C4-2B (cell line): Measurements from ENCODE around the gene SBNO2.

Experiments
- H3K27ac ChIP-seq: fragments of 450-650 bp; 2 replicates; pipeline ENCODE4 v1.5.1; 2017
- ZFX ChIP-seq: fragments of 450-650 bp; IDR thresholded peaks from 2 replicates; pipeline ENCODE4 v1.6.1; 2017
- TF ChIP-seq, protein P1 (sequence below): fragments of 450-650 bp; conservative IDR thresholded peaks from 2 replicates; pipeline ENCODE4 v1.5.1; 2017; ENCODE audit warnings: mild to moderate bottlenecking

SBNO2 gene

GRCh38 chr19:1181606-1182005 is 7.5 kb upstream of the SBNO2 start:
- TF ChIP-seq, protein P1, sequence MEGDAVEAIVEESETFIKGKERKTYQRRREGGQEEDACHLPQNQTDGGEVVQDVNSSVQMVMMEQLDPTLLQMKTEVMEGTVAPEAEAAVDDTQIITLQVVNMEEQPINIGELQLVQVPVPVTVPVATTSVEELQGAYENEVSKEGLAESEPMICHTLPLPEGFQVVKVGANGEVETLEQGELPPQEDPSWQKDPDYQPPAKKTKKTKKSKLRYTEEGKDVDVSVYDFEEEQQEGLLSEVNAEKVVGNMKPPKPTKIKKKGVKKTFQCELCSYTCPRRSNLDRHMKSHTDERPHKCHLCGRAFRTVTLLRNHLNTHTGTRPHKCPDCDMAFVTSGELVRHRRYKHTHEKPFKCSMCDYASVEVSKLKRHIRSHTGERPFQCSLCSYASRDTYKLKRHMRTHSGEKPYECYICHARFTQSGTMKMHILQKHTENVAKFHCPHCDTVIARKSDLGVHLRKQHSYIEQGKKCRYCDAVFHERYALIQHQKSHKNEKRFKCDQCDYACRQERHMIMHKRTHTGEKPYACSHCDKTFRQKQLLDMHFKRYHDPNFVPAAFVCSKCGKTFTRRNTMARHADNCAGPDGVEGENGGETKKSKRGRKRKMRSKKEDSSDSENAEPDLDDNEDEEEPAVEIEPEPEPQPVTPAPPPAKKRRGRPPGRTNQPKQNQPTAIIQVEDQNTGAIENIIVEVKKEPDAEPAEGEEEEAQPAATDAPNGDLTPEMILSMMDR: no peak
- TF ChIP-seq ZFX: peak; percentile 64; the same call in 1 of the 2 replicates
- H3K27ac ChIP-seq: peak overlapping the region; percentile 83

- TF ChIP-seq, protein P1: no peak
- TF ChIP-seq ZFX: no peak
Observed at GRCh38 chr19:1177322-1178114, 3.5 kb upstream of the SBNO2 start.

DNA sequence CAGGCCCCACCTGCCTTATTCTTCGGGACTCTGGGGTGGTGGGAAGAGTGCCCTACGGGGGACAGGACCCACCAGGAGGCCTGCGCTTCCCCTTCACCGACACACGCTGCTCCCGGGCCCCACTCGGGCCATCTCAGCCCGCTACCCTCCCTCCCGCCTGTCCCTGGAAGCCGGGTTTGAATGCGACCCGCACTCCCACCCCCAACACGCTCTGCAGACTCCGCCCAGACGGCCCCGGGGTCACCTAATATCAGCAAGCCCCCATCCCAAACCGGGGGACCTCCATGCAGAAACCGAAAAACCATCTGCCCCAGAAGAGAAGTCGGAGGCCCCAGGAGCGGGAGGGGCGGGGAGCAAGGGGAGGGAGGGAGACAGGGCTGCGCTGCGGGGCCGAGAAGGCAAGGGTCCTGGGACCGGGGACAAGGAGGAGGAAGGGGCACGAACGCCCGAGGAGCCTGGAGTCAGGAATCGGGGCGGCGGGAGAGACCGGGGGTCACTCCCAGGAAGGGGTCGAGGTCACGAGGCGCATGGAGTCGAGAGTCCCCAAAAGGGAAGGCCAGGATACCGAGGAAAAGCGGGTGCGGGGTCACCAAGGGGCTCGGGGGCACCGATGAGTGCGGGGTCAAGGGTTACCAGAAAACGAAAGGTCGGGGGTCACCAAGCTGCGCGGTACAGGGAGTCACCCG is 766 bp downstream of the SBNO2 start:
- H3K27ac ChIP-seq: peak overlapping the region; percentile 99
- TF ChIP-seq, protein P1: no peak
- TF ChIP-seq ZFX: no peak

More at GRCh38 chr19:1177322-1178114, 3.5 kb upstream of the SBNO2 start:
- H3K27ac ChIP-seq: no peak overlapping the region

GRCh38 chr19:1172353-1173158 is 1.5 kb downstream of the SBNO2 start:
- peak; percentile 58; the same call in 1 of the 2 replicates for TF ChIP-seq ZFX
- TF ChIP-seq, protein P1: no peak
- H3K27ac ChIP-seq: peak overlapping the region; percentile 99

DNA sequence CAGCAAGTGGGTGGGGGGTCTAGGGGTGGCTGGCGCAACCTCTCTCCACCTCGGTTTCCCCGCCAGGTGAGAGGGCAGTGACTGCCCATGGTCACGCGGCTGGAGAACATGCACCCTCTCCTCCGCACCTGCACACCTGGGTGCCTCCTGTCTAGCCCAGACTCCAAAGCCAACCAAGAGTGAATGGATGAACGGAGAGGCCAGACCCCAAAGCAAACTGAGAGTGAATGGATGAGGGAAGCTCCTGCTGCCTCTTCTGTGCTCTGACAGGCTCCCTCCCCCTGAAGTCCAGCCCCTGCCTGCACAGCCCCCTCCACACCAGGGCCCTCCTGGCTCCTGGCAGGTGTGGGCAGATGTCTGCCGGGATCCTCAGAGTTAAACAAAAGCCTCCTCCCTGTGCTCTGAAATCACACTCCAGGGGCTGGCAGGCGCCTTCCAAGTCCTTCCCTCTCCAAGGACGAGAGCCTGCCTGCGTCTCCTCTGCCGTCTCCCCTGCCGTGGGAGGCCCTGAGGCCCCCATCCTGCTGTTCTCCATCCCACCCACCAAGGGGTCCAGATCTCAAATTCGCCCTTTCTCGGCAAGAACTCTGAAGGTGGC is 2.2 kb downstream of the SBNO2 start:
- TF ChIP-seq, protein P1: no peak
- TF ChIP-seq ZFX: no peak
- peak overlapping the region; percentile 99 for H3K27ac ChIP-seq

DNA sequence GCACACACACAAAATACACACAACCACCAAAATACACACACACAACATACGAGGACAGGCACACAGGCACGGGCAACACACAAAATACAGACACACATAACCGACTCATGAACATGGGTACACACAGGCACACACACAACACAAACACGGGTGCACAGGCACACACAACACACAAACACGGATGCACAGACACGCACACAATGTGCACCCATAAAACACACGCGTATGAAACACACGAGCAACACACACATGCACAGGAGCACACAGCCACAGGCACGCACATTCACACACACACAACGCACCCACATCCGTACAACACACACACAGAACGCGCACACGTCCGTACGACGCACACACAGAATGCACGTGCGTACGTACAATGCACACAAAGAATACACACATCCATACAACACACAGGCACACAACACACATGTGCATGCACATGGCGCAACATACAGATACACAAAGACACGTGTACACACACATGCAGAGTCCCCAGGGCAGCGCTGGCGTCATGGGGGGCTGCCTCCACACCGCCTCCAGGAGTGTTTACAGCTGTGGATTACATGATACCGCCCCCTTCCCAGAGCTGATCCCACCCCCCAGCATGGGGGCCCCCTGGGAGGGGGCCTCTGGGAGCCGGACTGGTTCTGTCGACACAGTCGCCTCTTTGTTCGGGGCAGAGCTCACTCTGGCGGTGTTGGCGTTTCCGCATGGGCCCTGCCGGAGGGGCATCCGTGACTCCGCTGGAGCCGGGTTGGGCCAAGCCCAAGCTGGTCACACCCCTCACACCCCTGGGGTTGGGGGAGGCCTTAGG is 2.9 kb downstream of the SBNO2 start:
- TF ChIP-seq, protein P1: no peak
- TF ChIP-seq ZFX: no peak
- H3K27ac ChIP-seq: peak overlapping the region; percentile 99
